Renal pelvis (tissue), 12 donors: ENCODE data around the gene KHDRBS2. TPM values are rescaled to one million over a fixed set of nuclear protein-coding genes. Genes with fewer than 3 reads are reported as not detected.

Source experiments
- DNase-seq: peaks from one replicate; pipeline ENCODE4 v3.0.0-alpha.2; 2013
- long read RNA-seq, 16 experiments: transcript quantifications; one replicate each; lab custom pipeline, GENCODE V29; 2026
- polyA plus RNA-seq, 3 donors: library from polyadenylated mRNA; unstranded; fragments of 120-200 nt; gene quantifications; one replicate each; pipeline ENCODE4 v1.2.1, GENCODE V29; 2013; ENCODE audit not compliant: insufficient read length in 3 of 3

Gene KHDRBS2
- polyA plus RNA-seq = 1 to 10 TPM; 1.9 to 2.0 (median 2.0) TPM
- long read RNA-seq, donor 1 = 0 reads
- long read RNA-seq, donor 2, partial matches to known transcripts = 0 of 3 reads
- long read RNA-seq, donor 2, other reads (novel, unspliced or antisense) = 0 of 3 reads
- long read RNA-seq, donor 3 = 0 reads
- long read RNA-seq, donor 4 = 0 reads
- long read RNA-seq, donor 5, partial matches to known transcripts = 0 of 2 reads
- long read RNA-seq, donor 5, other reads (novel, unspliced or antisense) = 0 of 2 reads
- long read RNA-seq, donor 6, partial matches to known transcripts = 0 of 2 reads
- long read RNA-seq, donor 6, other reads (novel, unspliced or antisense) = 0 of 2 reads
- long read RNA-seq, donor 7 = 0 reads
- long read RNA-seq, donor 8 = 0 reads
- long read RNA-seq, donor 9, partial matches to known transcripts = 0 of 1 reads
- long read RNA-seq, donor 9, other reads (novel, unspliced or antisense) = 0 of 1 reads
- long read RNA-seq, donor 10 = 0 reads
- long read RNA-seq, donor 11 = 0 reads
- long read RNA-seq, donor 12, partial matches to known transcripts = 0 of 1 reads
- long read RNA-seq, donor 12, other reads (novel, unspliced or antisense) = 0 of 1 reads
- long read RNA-seq, donor 13 = 0 reads
- long read RNA-seq, donor 14, partial matches to known transcripts = 0 of 1 reads
- long read RNA-seq, donor 14, other reads (novel, unspliced or antisense) = 0 of 1 reads
- long read RNA-seq, donor 15, partial matches to known transcripts = 0 of 1 reads
- long read RNA-seq, donor 15, other reads (novel, unspliced or antisense) = 0 of 1 reads
- long read RNA-seq, donor 16, partial matches to known transcripts = 0 of 1 reads
- long read RNA-seq, donor 16, other reads (novel, unspliced or antisense) = 0 of 1 reads

GRCh38 chr6:62285612-62286469 is at the start of gene KHDRBS2:
Gene KHDRBS2 (minus strand): TSS chr6:62286225.
- peak; percentile 80 for DNase-seq

GRCh38 chr6:62328607-62329006 is 42.6 kb upstream of the KHDRBS2 start:
- DNase-seq = no peak

GRCh38 chr6:62324834-62325233 is 38.8 kb upstream of the KHDRBS2 start:
- no peak for DNase-seq

- DNase-seq = no peak
Measured at GRCh38 chr6:62323818-62324431, 37.9 kb upstream of the KHDRBS2 start.

GRCh38 chr6:62298745-62299392 is 12.8 kb upstream of the KHDRBS2 start:
- no peak for DNase-seq

- no peak for DNase-seq
Measured at GRCh38 chr6:62296541-62296940, 10.5 kb upstream of the KHDRBS2 start.

- no peak for DNase-seq
Measured at GRCh38 chr6:62288974-62289373, 2.9 kb upstream of the KHDRBS2 start.

DNA sequence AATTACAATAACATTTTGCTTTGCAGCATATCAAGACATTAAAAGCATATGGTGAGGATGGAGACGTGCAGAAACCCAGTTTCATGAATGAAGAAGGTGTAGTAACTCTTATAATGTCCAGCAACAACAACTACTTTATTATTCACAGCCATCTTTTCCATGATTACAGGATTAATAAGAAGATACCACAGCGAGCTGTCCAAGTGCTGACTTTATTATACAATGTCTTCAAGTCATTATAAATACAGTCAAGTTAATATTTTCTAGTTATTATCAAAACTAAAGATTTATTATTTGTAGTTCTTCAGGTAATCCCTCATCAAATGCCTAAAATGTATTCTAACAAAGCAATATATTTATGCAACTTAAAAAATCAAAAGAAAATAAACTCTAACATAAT is 2.5 kb upstream of the KHDRBS2 start:
- no peak for DNase-seq

GRCh38 chr6:62286470-62286843 is 432 bp upstream of the KHDRBS2 start:
- no peak for DNase-seq

GRCh38 chr6:62284725-62285124 is 1.3 kb downstream of the KHDRBS2 start:
- DNase-seq = no peak

DNA sequence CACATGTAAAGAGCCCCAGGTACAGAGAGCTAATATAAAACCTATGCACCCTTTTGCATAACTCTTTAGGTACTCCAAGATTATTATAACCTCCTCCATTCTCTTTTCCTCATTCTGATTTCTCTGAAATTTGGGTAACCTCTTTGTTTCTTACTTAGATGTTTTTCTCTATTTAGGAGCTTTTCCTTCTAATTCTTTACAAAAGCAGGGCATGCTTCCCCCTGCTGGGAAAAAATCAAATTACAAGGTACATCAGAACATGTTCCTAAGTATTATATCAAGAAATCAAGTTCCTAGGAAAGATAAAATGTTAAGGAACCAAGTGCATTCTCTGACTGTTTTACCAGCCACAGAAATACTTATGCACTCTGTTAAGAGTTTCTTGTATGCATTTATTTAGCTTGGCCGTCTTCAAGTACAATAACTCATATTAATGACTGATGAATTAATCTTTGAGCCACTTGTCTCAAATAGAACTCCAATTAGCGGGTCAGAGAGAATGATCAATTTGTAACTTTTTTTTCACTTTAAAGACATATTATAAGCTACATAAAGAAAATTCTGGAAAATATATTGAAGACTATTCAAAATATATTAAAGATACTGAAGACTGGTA is 2.1 kb downstream of the KHDRBS2 start:
- peak; percentile 43 for DNase-seq

GRCh38 chr6:62283365-62283764 is 2.7 kb downstream of the KHDRBS2 start:
- DNase-seq = no peak

GRCh38 chr6:62280099-62280498 is 5.9 kb downstream of the KHDRBS2 start:
- no peak for DNase-seq

GRCh38 chr6:62272114-62272513 is 13.9 kb downstream of the KHDRBS2 start:
- DNase-seq = no peak

DNA sequence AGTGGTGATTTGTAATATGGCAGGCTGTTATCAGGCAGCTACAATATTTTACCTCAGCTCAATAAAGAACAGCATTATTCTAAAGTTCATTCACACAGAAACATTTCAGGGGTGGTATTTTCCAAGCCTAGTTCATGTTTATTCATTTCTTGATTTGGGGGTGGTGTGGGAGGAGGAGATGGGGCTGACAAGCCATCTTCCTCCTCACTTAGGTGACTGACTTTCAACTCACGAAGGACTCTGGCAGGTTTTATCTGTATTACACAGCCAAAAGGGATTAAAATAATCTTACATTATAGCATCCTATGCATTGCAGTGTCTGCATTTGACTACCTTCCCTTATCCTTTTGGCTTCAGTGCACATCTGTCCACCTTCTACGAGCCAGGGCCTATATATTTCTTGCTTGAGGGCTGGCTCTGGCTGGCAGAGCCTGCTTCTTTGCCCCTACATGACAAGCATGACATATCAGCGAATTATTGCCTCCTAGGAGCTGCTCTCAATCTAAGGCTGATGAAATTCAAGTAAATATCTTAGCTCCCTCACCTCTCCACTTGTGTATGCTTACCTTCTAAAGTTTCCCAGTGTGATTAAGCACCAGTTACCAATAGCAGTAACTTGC is 20.0 kb downstream of the KHDRBS2 start:
- DNase-seq = no peak

GRCh38 chr6:62262283-62262682 is 23.7 kb downstream of the KHDRBS2 start:
- no peak for DNase-seq

DNA sequence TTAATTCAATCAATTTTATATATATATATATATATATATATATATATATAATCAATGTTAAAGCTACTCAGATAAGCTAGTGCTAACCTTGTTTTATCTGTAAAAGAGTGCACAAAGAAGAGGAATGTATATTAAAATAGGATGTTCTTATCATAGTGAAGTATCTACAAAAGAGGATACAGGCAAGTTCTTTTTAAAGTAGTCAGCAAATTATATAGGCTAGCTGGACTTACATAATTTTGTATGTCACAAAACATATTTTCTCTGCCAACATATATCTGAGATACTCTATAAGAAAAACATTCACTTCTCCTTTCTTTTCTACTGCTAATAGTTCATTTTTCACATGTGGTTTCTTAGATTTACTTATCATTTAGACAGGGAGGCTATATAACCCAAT is 39.9 kb downstream of the KHDRBS2 start:
- no peak for DNase-seq

DNA sequence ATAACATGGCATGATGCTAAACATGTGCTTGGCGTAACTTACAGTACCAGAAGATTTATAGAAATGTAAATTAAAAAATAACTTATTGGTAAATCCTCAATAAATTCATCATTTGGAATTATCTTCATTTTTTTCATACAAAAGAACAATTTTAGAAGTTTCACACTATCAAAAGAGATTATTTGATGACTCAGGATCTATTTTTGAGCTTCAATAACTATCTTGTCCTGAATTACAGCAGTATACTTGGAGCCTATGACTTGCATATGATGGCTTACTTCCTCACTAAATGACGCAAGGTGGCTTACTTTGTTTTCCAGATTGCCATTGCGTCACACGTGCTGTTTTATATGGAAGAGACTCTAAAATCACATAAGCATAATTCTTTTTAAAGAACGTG is 49.2 kb downstream of the KHDRBS2 start:
- DNase-seq = no peak

DNA sequence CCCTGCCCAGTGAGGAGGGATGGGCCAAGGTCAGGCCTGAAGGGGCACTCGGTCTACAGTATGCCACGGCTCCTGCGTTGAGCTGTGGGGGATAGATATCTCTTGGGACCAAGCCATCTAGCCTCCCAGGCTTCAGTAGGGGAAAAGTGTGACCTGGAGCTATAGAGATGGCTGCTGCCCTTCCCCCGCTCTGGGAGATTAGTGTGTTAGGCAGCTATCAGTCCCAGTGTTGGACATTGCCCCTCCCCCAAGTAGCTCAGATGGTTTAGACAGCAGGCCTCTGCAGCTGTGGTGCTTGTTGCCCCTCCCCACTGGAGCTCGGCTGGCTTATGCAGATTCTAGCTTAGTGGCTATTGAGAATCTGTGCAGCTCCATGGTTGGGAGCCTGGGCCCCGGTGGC is 56.8 kb downstream of the KHDRBS2 start:
- no peak for DNase-seq

GRCh38 chr6:62217866-62218265 is 68.2 kb downstream of the KHDRBS2 start:
- DNase-seq = no peak
